H1 (cell line): ENCODE data around the gene ANXA2. TPM values are rescaled to one million over a fixed set of nuclear protein-coding genes. Genes with fewer than 3 reads are reported as not detected.

ENCODE experiments used
- CHD2 ChIP-seq: IDR thresholded peaks from 2 replicates; pipeline ENCODE4 v1.6.1; 2012; ENCODE audit warnings: low read length, improper control_type of control experiment
- SP2 ChIP-seq: IDR thresholded peaks from 2 replicates; pipeline ENCODE4 v1.6.1; 2012; ENCODE audit warnings: mild to moderate bottlenecking, low read length, inconsistent platforms
- polyA plus RNA-seq, 7 experiments: library from polyadenylated mRNA; depleted of rRNA in 3 of 7; stranded (reverse) in 5 of 7; unstranded in 2 of 7; fragments of >200 nt in 5 of 7; fragments of 200-250 nt in 2 of 7; gene quantifications; 1 replicate in 5 of 7; 2 replicates in 1 of 7; 4 replicates in 1 of 7; pipeline versions ENCODE4 v1.2.1 to v1.2.3, GENCODE V29; 2011 to 2013; ENCODE audit warnings: missing spikeins in 2 of 7, mixed read lengths in 2 of 7
- total RNA-seq: library from RNA; stranded (reverse); fragmentation: NEBNext Ultra II Directional; extraction: Animal tissue kit (Norgen Biotek cat#: 25700); gene quantifications from 2 replicates; pipeline ENCODE4 v1.2.1, GENCODE V29; 2021

The ANXA2 gene
- total and polyA plus RNA-seq, 2 of the 8 experiments (the other 6 are each of a cell fraction or from before 2014, with no cell fraction given) = 178 to 217 TPM

- TF ChIP-seq CHD2 (no peak), SP2 (no peak)
Observed at GRCh38 chr15:60385620-60386552, 11.9 kb downstream of the ANXA2 start (continued).
